Mesenchymal stem cell (in vitro differentiated cells and primary cell): Measurements from ENCODE around the gene SLK.

Experiments
- DNase-seq: peaks from one replicate; pipeline ENCODE4 v3.0.0-alpha.2; 2013
- H2AFZ ChIP-seq: one replicate; pipeline ENCODE4 v1.6.1; 2013; ENCODE audit warnings: low read depth, mild to moderate bottlenecking, control low read depth, inconsistent platforms, low read length, moderate library complexity
- H2AK5ac ChIP-seq: 2 replicates; pipeline ENCODE4 v1.6.1; 2013; ENCODE audit warnings: low read length, moderate library complexity, mild to moderate bottlenecking, inconsistent platforms; ENCODE audit not compliant: severe bottlenecking
- H2BK120ac ChIP-seq: one replicate; pipeline ENCODE4 v1.6.1; 2013; ENCODE audit warnings: low read depth, mild to moderate bottlenecking, inconsistent platforms, low read length, moderate library complexity
- H2BK12ac ChIP-seq, 2 experiments: one replicate each; pipeline ENCODE4 v1.6.1; 2013; ENCODE audit warnings: inconsistent platforms in 2 of 2, low read length in 2 of 2, mild to moderate bottlenecking in 2 of 2, moderate library complexity in 2 of 2, control low read depth in 1 of 2
- H2BK15ac ChIP-seq: one replicate; pipeline ENCODE4 v1.6.1; 2013; ENCODE audit warnings: mild to moderate bottlenecking, low read depth, inconsistent platforms; ENCODE audit not compliant: poor library complexity, severe bottlenecking
- H2BK5ac ChIP-seq: 2 replicates; pipeline ENCODE4 v1.6.1; 2013; ENCODE audit warnings: low read depth, mild to moderate bottlenecking, low read length, control low read depth, inconsistent platforms; ENCODE audit not compliant: poor library complexity, severe bottlenecking
- H3K14ac ChIP-seq, 2 experiments: one replicate each; pipeline ENCODE4 v1.6.1; 2013; ENCODE audit warnings: inconsistent platforms in 2 of 2, low read length in 2 of 2, control low read depth in 1 of 2, mild to moderate bottlenecking in 1 of 2, moderate library complexity in 1 of 2
- H3K18ac ChIP-seq, 2 experiments: one replicate each; pipeline ENCODE4 v1.6.1; 2013; ENCODE audit warnings: inconsistent platforms in 2 of 2, low read length in 2 of 2, control low read depth in 1 of 2, low read depth in 1 of 2, mild to moderate bottlenecking in 1 of 2
- H3K23ac ChIP-seq, 2 experiments: one replicate each; pipeline ENCODE4 v1.6.1; 2013; ENCODE audit warnings: inconsistent platforms in 2 of 2, low read length in 2 of 2, mild to moderate bottlenecking in 2 of 2, moderate library complexity in 2 of 2, control low read depth in 1 of 2
- H3K27ac ChIP-seq: 2 replicates; pipeline ENCODE4 v1.5.1; 2013; ENCODE audit warnings: mild to moderate bottlenecking, moderate library complexity, low read length, control low read depth, inconsistent platforms; ENCODE audit not compliant: poor library complexity, severe bottlenecking
- H3K27me3 ChIP-seq, 2 experiments: 2 replicates each; pipeline versions ENCODE4 v1.6.1 to v1.7.0; 2013; ENCODE audit warnings: low read length in 2 of 2, mild to moderate bottlenecking in 2 of 2, moderate library complexity in 2 of 2, control low read depth in 1 of 2, inconsistent platforms in 1 of 2; ENCODE audit not compliant: control insufficient read depth in 1 of 2, insufficient read depth in 1 of 2
- H3K36me3 ChIP-seq, 2 experiments: 2 replicates each; pipeline versions ENCODE4 v1.6.1 to v1.7.0; 2013; ENCODE audit warnings: low read length in 2 of 2, control low read depth in 1 of 2, inconsistent platforms in 1 of 2, low read depth in 1 of 2, mild to moderate bottlenecking in 1 of 2; ENCODE audit not compliant: insufficient read depth in 2 of 2, control insufficient read depth in 1 of 2
- H3K4ac ChIP-seq, 2 experiments: one replicate each; pipeline ENCODE4 v1.6.1; 2013; ENCODE audit warnings: inconsistent platforms in 2 of 2, low read length in 2 of 2, mild to moderate bottlenecking in 2 of 2, moderate library complexity in 2 of 2, control low read depth in 1 of 2, low read depth in 1 of 2
- H3K4me1 ChIP-seq: 2 replicates; pipeline ENCODE4 v1.6.1; 2013; ENCODE audit warnings: low read depth, low read length, control low read depth; ENCODE audit not compliant: control insufficient read depth, insufficient read depth
- H3K4me2 ChIP-seq: 2 replicates; pipeline ENCODE4 v1.6.1; 2013; ENCODE audit warnings: low read length, mild to moderate bottlenecking, inconsistent platforms; ENCODE audit not compliant: poor library complexity, severe bottlenecking
- H3K4me3 ChIP-seq, 2 experiments: 2 replicates each; pipeline versions ENCODE4 v1.5.1 to v1.7.0; 2013; ENCODE audit warnings: low read length in 2 of 2, mild to moderate bottlenecking in 2 of 2, control low read depth in 1 of 2, low read depth in 1 of 2; ENCODE audit not compliant: insufficient read depth in 1 of 2
- H3K79me1 ChIP-seq: replicated peaks from 2 replicates; pipeline ENCODE4 v1.6.1; 2013; ENCODE audit warnings: mild to moderate bottlenecking, control low read depth, low read length, inconsistent platforms; ENCODE audit not compliant: poor library complexity, severe bottlenecking
- H3K9ac ChIP-seq: 2 replicates; pipeline ENCODE4 v1.7.0; 2013; ENCODE audit warnings: mild to moderate bottlenecking, low read length, moderate library complexity
- H3K9me3 ChIP-seq: 2 replicates; pipeline ENCODE4 v1.7.0; 2013; ENCODE audit warnings: mild to moderate bottlenecking, low read length; ENCODE audit not compliant: control insufficient read depth
- H4K8ac ChIP-seq: one replicate; pipeline ENCODE4 v1.6.1; 2013; ENCODE audit warnings: inconsistent platforms, mild to moderate bottlenecking, low read length, moderate library complexity
- H4K91ac ChIP-seq: one replicate; pipeline ENCODE4 v1.6.1; 2013; ENCODE audit warnings: mild to moderate bottlenecking, low read length, inconsistent platforms
- WGBS: methylation state at CpG from one replicate; pipeline ENCODE4 v1.1.7; 2013; ENCODE audit warnings: mixed read lengths; 5-methylcytosine and 5-hydroxymethylcytosine counted together

Gene SLK

GRCh38 chr10:104038537-104038936 lies 71.6 kb downstream of the SLK start:
- Histone ChIP-seq H3K4ac (no peak overlapping the region), H3K27ac (no peak overlapping the region), H3K4me2 (no peak overlapping the region), H3K9me3 (no peaks in the 10 kb centered on the region), H3K79me1 (no peaks in the 10 kb centered on the region), H4K8ac (no peak overlapping the region), H2BK5ac (no peak overlapping the region), H3K23ac (no peak overlapping the region), H3K4me3 (no peak overlapping the region), H2AFZ (no peak overlapping the region), H2AK5ac (no peak overlapping the region), H2BK120ac (no peak overlapping the region), H3K36me3 (peaks cover 6 to 17% of the 10 kb centered on the region in 2 experiments), H3K14ac (no peak overlapping the region), H3K18ac (no peak overlapping the region), H3K4me1 (peaks cover 2% of the 10 kb centered on the region), H2BK15ac (no peak overlapping the region), H2BK12ac (no peak overlapping the region), H3K27me3 (no peaks in the 10 kb centered on the region), H4K91ac (no peak overlapping the region), H3K9ac (no peak overlapping the region)
- no peak for DNase-seq
- 93% methylated on average over 8 of the region's 8 CpGs for WGBS

DNA sequence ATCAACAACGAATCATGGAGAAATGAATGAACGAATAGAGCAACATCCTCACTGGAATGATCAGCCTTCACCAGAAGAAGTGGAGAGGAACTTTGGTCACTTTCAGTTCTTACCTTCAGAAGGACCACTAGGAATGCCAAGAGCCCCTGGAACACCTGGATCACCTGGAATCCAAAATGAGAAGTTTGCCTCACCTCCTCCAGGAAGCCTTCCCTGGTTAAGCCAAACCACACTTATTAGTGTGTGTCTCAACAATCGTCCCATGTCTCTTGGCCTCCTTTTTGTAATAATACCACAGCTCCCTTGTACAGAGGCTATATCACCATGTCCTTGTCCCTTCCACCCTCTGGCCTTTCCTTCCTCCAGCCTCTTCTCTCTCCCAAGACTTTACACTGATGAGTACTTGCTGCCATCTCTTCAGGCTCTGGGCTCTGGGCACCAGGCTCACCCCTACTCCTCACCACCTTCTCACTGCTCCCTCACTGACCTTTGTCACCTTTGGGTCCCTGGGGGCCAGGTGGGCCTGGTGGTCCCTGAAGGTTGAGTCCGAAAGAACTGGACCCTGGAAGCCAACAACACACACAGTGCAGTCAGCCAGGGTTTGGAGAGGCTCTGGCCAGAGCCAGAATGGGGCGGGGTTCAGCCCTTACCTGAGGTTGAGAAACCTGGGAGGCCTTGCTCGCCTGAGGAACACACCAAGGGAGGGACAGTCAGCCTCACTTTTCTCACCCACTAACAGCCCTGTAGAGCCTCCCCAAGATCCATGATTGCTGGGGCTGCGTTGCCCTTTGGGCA lies 72.2 kb downstream of the SLK start:
- Histone ChIP-seq H2BK12ac (no peak overlapping the region), H2AK5ac (no peak overlapping the region), H3K9ac (no peak overlapping the region), H2BK5ac (no peak overlapping the region), H2BK15ac (no peak overlapping the region), H4K91ac (no peak overlapping the region), H3K36me3 (peaks cover 2 to 12% of the 10 kb centered on the region in 2 experiments), H3K27ac (no peak overlapping the region), H2AFZ (no peak overlapping the region), H3K4ac (no peak overlapping the region), H3K18ac (no peak overlapping the region), H4K8ac (no peak overlapping the region), H3K4me2 (no peak overlapping the region), H3K79me1 (no peaks in the 10 kb centered on the region), H2BK120ac (no peak overlapping the region), H3K14ac (no peak overlapping the region), H3K4me1 (peaks cover 2% of the 10 kb centered on the region), H3K4me3 (no peak overlapping the region), H3K9me3 (no peaks in the 10 kb centered on the region), H3K23ac (no peak overlapping the region), H3K27me3 (peaks cover 0 to 3% of the 10 kb centered on the region in 2 experiments)
- no peak for DNase-seq
- WGBS: 91% methylated on average over 7 of the region's 7 CpGs

GRCh38 chr10:104040382-104040781 lies 73.4 kb downstream of the SLK start:
- WGBS: 77% methylated on average over 6 of the region's 6 CpGs
- H3K4me1 ChIP-seq: no peaks in the 10 kb centered on the region
- H3K18ac ChIP-seq: no peak overlapping the region

DNA sequence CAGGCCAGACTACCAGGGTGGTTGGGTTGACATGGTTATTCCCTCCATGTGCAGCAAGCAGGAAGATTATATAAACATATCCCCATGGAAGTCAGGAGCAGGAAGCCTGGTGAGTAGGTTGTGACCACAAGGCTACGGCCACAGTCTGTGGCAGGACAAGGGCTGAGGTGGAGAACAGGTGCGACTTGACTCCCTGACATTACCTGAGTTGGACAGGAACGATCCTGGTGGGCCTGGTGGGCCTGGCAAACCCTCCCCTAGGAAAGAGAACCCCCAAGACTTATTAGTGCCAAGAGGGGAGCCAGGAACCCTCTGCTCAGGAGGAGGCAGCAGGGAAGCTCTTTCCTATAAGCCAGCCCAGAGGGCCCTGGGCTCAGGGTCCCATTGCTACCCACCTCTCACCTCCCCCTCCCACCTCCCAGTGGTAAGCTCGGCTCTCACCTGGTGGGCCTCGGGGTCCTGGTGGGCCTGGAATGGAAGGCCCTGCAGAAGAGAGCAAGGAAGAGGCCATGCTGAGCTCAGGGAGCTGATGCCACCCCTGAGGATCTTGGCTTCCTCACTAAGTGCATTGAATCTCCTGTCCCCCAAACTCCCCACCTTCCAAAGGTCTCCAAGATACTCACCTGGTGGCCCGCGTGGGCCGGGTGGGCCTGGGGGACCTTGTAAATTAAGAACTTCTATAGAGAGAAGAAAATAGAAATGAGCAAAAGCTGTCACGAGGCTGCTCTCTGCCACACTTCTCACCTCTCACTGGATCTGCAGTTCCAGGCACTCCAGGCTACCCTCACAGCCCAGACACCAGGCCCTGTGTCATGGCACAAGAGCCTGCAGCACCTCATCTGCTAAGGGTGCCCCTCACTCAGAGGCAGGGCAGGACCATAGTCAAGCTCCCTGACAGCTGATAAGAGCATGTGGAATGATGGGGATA lies 74.2 kb downstream of the SLK start:
- Histone ChIP-seq H2BK15ac (no peak overlapping the region), H3K4me3 (no peak overlapping the region), H3K14ac (no peak overlapping the region), H2BK120ac (no peak overlapping the region), H3K9me3 (no peaks in the 10 kb centered on the region), H2AFZ (no peak overlapping the region), H3K23ac (no peak overlapping the region), H3K27me3 (peaks cover 0 to 3% of the 10 kb centered on the region in 2 experiments), H2BK5ac (no peak overlapping the region), H3K9ac (no peak overlapping the region), H2BK12ac (no peak overlapping the region), H3K4ac (no peak overlapping the region), H3K18ac (no peak overlapping the region), H4K91ac (no peak overlapping the region), H2AK5ac (no peak overlapping the region), H3K4me1 (no peaks in the 10 kb centered on the region), H4K8ac (no peak overlapping the region), H3K4me2 (no peak overlapping the region), H3K36me3 (no peaks in the 10 kb centered on the region), H3K27ac (no peak overlapping the region), H3K79me1 (no peaks in the 10 kb centered on the region)
- whole genome bisulfite sequencing: 64% methylated on average over 6 of the region's 9 CpGs
- no peak for DNase-seq

More at GRCh38 chr10:104040382-104040781, 73.4 kb downstream of the SLK start:
- Histone ChIP-seq H3K27me3 (peaks cover 0 to 3% of the 10 kb centered on the region in 2 experiments), H3K4me3 (no peak overlapping the region), H3K36me3 (no peaks in the 10 kb centered on the region), H3K27ac (no peak overlapping the region), H2AFZ (no peak overlapping the region), H3K9me3 (no peaks in the 10 kb centered on the region), H3K4me2 (no peak overlapping the region), H4K8ac (no peak overlapping the region), H3K23ac (no peak overlapping the region), H3K9ac (no peak overlapping the region), H3K79me1 (no peaks in the 10 kb centered on the region), H3K14ac (no peak overlapping the region), H2BK15ac (no peak overlapping the region), H2BK5ac (no peak overlapping the region), H2AK5ac (no peak overlapping the region), H2BK120ac (no peak overlapping the region), H4K91ac (no peak overlapping the region), H2BK12ac (no peak overlapping the region), H3K4ac (no peak overlapping the region)
- no peak for DNase-seq
